HepG2 (cell line): ENCODE measurements around the gene TNS1.

Experiments
- ARHGAP35 ChIP-seq: sonication (generic); formaldehyde crosslinking; IDR thresholded peaks from 2 replicates; pipeline ENCODE4 v1.9.0; 2022; ENCODE audit warnings: mild to moderate bottlenecking, inconsistent platforms, moderate library complexity, missing genetic modification reagents, borderline replicate concordance
- EZH2 ChIP-seq: conservative IDR thresholded peaks from 2 replicates; pipeline ENCODE4 v1.6.1; 2012; ENCODE audit warnings: mild to moderate bottlenecking, low read depth, low read length, moderate library complexity
- JUND ChIP-seq: sonication (generic); formaldehyde crosslinking; IDR thresholded peaks from 2 replicates; pipeline ENCODE4 v1.8.0; 2022; ENCODE audit warnings: mild to moderate bottlenecking, missing genetic modification reagents
- MTA3 ChIP-seq: sonication (generic); formaldehyde crosslinking; IDR thresholded peaks from 2 replicates; pipeline ENCODE4 v1.4.0; 2020; ENCODE audit warnings: missing genetic modification reagents
- POLR2A ChIP-seq, 2 experiments: IDR thresholded peaks; 2 replicates each; pipeline ENCODE4 v1.6.1; 2011; ENCODE audit warnings: low read depth in 2 of 2, low read length in 2 of 2, mild to moderate bottlenecking in 1 of 2, moderate library complexity in 1 of 2; ENCODE audit not compliant: insufficient read depth in 1 of 2
- TBP ChIP-seq: sonication (generic); formaldehyde crosslinking; IDR thresholded peaks from 2 replicates; pipeline ENCODE4 v1.5.0; 2020; ENCODE audit warnings: missing genetic modification reagents
- ZNF383 ChIP-seq: sonication (generic); formaldehyde crosslinking; IDR thresholded peaks from 2 replicates; pipeline ENCODE4 v1.4.0; 2020; ENCODE audit warnings: missing genetic modification reagents, mild to moderate bottlenecking, borderline replicate concordance
- ZNF616 ChIP-seq: sonication (generic); formaldehyde crosslinking; IDR thresholded peaks from 2 replicates; pipeline ENCODE4 v1.5.0; 2020; ENCODE audit warnings: low read depth, mild to moderate bottlenecking, missing genetic modification reagents
- TF ChIP-seq, protein P1 (sequence below): sonication (generic); formaldehyde crosslinking; IDR thresholded peaks from 2 replicates; pipeline ENCODE4 v1.5.0; 2020; ENCODE audit warnings: mild to moderate bottlenecking, missing genetic modification reagents, moderate library complexity
- TF ChIP-seq, protein P2 (sequence below): sonication (generic); formaldehyde crosslinking; IDR thresholded peaks from 2 replicates; pipeline ENCODE4 v1.5.0; 2020; ENCODE audit warnings: missing genetic modification reagents

DNA sequence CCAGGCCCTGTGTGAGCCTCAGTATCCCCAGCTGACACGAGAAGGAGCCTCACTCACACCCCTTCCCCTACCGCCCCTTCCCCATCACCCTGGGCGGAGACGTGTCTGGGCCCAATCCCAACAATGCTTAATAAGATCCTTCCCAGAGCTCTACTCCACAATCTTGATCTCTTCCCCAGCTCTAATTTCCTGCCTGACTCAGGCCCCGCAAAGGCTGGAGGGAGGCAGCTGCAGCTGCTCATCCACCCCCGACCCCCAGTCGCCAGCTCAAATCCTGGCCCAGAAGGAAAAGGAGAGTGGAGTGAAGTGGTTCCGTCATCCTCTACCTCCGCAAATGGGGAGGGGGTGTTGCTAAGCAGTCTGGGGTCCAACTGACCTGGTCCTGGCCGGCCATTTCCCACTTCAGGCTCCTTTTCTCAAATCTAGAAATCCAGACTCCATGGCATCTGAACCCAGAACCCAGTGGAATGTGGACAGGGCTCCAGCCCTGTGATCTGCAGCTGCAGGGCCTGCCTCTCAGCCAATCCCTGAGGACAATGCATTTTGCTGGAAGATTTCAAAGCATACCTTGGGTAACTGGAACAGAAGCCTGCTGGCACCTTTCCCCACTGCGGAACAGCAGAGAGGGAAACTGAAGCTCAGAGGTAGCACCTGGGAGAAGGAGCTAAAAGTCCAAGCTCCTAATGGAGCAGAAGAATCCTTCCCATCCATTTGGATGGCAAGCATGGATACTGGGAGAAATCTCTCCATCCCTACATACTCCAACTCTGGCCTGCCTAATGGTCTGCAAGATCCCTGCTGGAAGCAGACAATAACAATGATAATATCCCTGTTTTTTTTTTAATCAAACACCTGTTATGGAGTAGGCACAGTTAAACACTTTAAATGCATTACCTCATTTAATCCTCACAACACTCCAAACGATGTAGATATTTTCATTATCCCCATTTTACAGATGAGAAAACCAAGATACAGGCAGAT, 5.6 kb upstream of the TNS1 start:
- TF ChIP-seq JUND (no peak), MTA3 (no peak), ZNF383 (CRISPR knock-in tag) (no peak), EZH2 (no peak), TBP (CRISPR knock-in tag) (no peak), ZNF616 (no peak), POLR2A (IDR thresholded peaks at IDR 0.05; ENCODE audit: insufficient read depth in 1 of 2, low read depth in 2 of 2, low read length in 2 of 2) (no peak), ARHGAP35 (CRISPR knock-in tag) (no peak)
- TF ChIP-seq, protein P1, sequence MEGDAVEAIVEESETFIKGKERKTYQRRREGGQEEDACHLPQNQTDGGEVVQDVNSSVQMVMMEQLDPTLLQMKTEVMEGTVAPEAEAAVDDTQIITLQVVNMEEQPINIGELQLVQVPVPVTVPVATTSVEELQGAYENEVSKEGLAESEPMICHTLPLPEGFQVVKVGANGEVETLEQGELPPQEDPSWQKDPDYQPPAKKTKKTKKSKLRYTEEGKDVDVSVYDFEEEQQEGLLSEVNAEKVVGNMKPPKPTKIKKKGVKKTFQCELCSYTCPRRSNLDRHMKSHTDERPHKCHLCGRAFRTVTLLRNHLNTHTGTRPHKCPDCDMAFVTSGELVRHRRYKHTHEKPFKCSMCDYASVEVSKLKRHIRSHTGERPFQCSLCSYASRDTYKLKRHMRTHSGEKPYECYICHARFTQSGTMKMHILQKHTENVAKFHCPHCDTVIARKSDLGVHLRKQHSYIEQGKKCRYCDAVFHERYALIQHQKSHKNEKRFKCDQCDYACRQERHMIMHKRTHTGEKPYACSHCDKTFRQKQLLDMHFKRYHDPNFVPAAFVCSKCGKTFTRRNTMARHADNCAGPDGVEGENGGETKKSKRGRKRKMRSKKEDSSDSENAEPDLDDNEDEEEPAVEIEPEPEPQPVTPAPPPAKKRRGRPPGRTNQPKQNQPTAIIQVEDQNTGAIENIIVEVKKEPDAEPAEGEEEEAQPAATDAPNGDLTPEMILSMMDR (CRISPR knock-in tag): no peak
- TF ChIP-seq, protein P2, sequence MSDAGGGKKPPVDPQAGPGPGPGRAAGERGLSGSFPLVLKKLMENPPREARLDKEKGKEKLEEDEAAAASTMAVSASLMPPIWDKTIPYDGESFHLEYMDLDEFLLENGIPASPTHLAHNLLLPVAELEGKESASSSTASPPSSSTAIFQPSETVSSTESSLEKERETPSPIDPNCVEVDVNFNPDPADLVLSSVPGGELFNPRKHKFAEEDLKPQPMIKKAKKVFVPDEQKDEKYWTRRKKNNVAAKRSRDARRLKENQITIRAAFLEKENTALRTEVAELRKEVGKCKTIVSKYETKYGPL (CRISPR knock-in tag): no peak
